Measurements from ENCODE around the gene RIC8B. TPM values are rescaled to one million over a fixed set of nuclear protein-coding genes. Genes with fewer than 3 reads are reported as not detected.

The RIC8B gene
- polyA plus RNA-seq, 1 donor (not counting 4 experiments of a cell fraction or from before 2014, with no cell fraction given): 6.8 TPM

GRCh38 chr12:106913456-106913855 is 139.0 kb downstream of the RIC8B start:
- Histone ChIP-seq H3K9me1 (ENCODE audit: control insufficient read depth, extremely low read depth, insufficient read depth, low read length) (no peaks in the 10 kb centered on the region), H4K20me1 (ENCODE audit: control insufficient read depth, extremely low read depth, insufficient read depth, low read length) (no peaks in the 10 kb centered on the region), H3K4me3 (ENCODE audit: control insufficient read depth in 2 of 3, extremely low read depth in 1 of 3, insufficient read depth in 2 of 3, low read depth in 1 of 3, low read length in 3 of 3) (no peak overlapping the region), H3K9ac (ENCODE audit: control insufficient read depth, extremely low read depth, insufficient read depth, low read length) (no peak overlapping the region), H3K9me3 (ENCODE audit: control insufficient read depth, low read depth, low read length) (no peaks in the 10 kb centered on the region), H3K4me1 (ENCODE audit: control insufficient read depth, extremely low read depth, insufficient read depth, low read length) (no peaks in the 10 kb centered on the region), H3K27ac (ENCODE audit: control insufficient read depth, insufficient read depth, low read length) (no peak overlapping the region), H3K79me2 (ENCODE audit: control insufficient read depth, insufficient read depth, low read length) (no peaks in the 10 kb centered on the region), H3K27me3 (ENCODE audit: control insufficient read depth, extremely low read depth, insufficient read depth, low read length) (no peaks in the 10 kb centered on the region), H3K4me2 (ENCODE audit: control insufficient read depth, extremely low read depth, insufficient read depth, low read depth, low read length) (no peak overlapping the region), H3K36me3 (ENCODE audit: control insufficient read depth in 2 of 2, extremely low read depth in 1 of 2, insufficient read depth in 2 of 2, low read length in 2 of 2) (no peaks in the 10 kb centered on the region), H2AFZ (ENCODE audit: control insufficient read depth, low read length) (no peak overlapping the region)
- TF ChIP-seq EZH2 (IDR thresholded peaks at IDR 0.05; ENCODE audit: low read length): no peak
- TF ChIP-seq CTCF (optimal IDR thresholded peaks at IDR 0.05 in 1 of 3, IDR thresholded peaks at IDR 0.05 in 1 of 3, conservative IDR thresholded peaks at IDR 0.05 in 1 of 3; ENCODE audit: extremely low read depth in 1 of 3, insufficient read depth in 2 of 3, low read length in 3 of 3): no peak
- DNase-seq (ENCODE audit: low read depth, low spot score) (no peak), FAIRE-seq (no peak)
- dilution Hi-C loops (cut with MboI; ENCODE audit: extremely low pct_ligation_motif_present, low sequenced_read_pairs): no loop called here

GRCh38 chr12:106914796-106915634 is 140.5 kb downstream of the RIC8B start:
- dilution Hi-C loops (cut with MboI; ENCODE audit: extremely low pct_ligation_motif_present, low sequenced_read_pairs): no loop called here

More at GRCh38 chr12:106914796-106915634, 140.5 kb downstream of the RIC8B start:
- no peaks in the 10 kb centered on the region for H3K36me3 ChIP-seq (ENCODE audit: control insufficient read depth in 2 of 2, extremely low read depth in 1 of 2, insufficient read depth in 2 of 2, low read length in 2 of 2)
- H3K4me1 ChIP-seq (ENCODE audit: control insufficient read depth, extremely low read depth, insufficient read depth, low read length): no peaks in the 10 kb centered on the region
- FAIRE-seq: no peak
- H3K4me3 ChIP-seq (ENCODE audit: control insufficient read depth in 2 of 3, extremely low read depth in 1 of 3, insufficient read depth in 2 of 3, low read depth in 1 of 3, low read length in 3 of 3): no peak overlapping the region
- H2AFZ ChIP-seq (ENCODE audit: control insufficient read depth, low read length): no peak overlapping the region
- H3K9me3 ChIP-seq (ENCODE audit: control insufficient read depth, low read depth, low read length): no peaks in the 10 kb centered on the region
- no peak for DNase-seq (ENCODE audit: low read depth, low spot score)
- H4K20me1 ChIP-seq (ENCODE audit: control insufficient read depth, extremely low read depth, insufficient read depth, low read length): no peaks in the 10 kb centered on the region
- no peaks in the 10 kb centered on the region for H3K79me2 ChIP-seq (ENCODE audit: control insufficient read depth, insufficient read depth, low read length)
- H3K9me1 ChIP-seq (ENCODE audit: control insufficient read depth, extremely low read depth, insufficient read depth, low read length): no peaks in the 10 kb centered on the region
- no peak overlapping the region for H3K9ac ChIP-seq (ENCODE audit: control insufficient read depth, extremely low read depth, insufficient read depth, low read length)
- no peak overlapping the region for H3K27ac ChIP-seq (ENCODE audit: control insufficient read depth, insufficient read depth, low read length)
- H3K27me3 ChIP-seq (ENCODE audit: control insufficient read depth, extremely low read depth, insufficient read depth, low read length): no peaks in the 10 kb centered on the region
- TF ChIP-seq CTCF (optimal IDR thresholded peaks at IDR 0.05 in 1 of 3, IDR thresholded peaks at IDR 0.05 in 1 of 3, conservative IDR thresholded peaks at IDR 0.05 in 1 of 3; ENCODE audit: extremely low read depth in 1 of 3, insufficient read depth in 2 of 3, low read length in 3 of 3): no peak
- TF ChIP-seq EZH2 (IDR thresholded peaks at IDR 0.05; ENCODE audit: low read length): no peak
- no peak overlapping the region for H3K4me2 ChIP-seq (ENCODE audit: control insufficient read depth, extremely low read depth, insufficient read depth, low read depth, low read length)

Data from keratinocyte (primary cell).